Neural cell (in vitro differentiated cells): ENCODE measurements around the gene ITIH4. TPM values are rescaled to one million over a fixed set of nuclear protein-coding genes. Genes with fewer than 3 reads are reported as not detected.

Experiments used
- H2AFZ ChIP-seq: fragments of 200-600, 300-800 bp; sonication (generic), shearing (Covaris generic); 2 replicates; pipeline ENCODE4 v1.6.0; 2014; ENCODE audit warnings: low read depth, mild to moderate bottlenecking, antibody characterized with exemption, low read length, moderate library complexity
- H3F3A ChIP-seq: fragments of 200-600 bp; shearing (Covaris generic); 2 replicates; pipeline ENCODE4 v1.6.1; 2016; ENCODE audit warnings: mild to moderate bottlenecking, moderate library complexity, mixed read lengths, antibody characterized with exemption, low read length; ENCODE audit not compliant: insufficient read depth, poor library complexity, severe bottlenecking
- H3K27ac ChIP-seq: fragments of 200-600, 300-800 bp; sonication (generic), shearing (Covaris generic); 2 replicates; pipeline ENCODE4 v1.5.1; 2014; ENCODE audit warnings: mild to moderate bottlenecking, low read length, moderate library complexity
- H3K27me3 ChIP-seq: fragments of 300-800, 200-600 bp; sonication (generic), shearing (Covaris generic); 2 replicates; pipeline ENCODE4 v1.6.0; 2014; ENCODE audit warnings: mild to moderate bottlenecking, low read depth, low read length, moderate library complexity; ENCODE audit not compliant: insufficient read depth
- H3K36me3 ChIP-seq: fragments of 300-800, 200-600 bp; sonication (generic), shearing (Covaris generic); 2 replicates; pipeline ENCODE4 v1.5.1; 2014; ENCODE audit warnings: mild to moderate bottlenecking, antibody characterized with exemption, low read length, moderate library complexity; ENCODE audit not compliant: insufficient read depth
- H3K4me2 ChIP-seq: fragments of 300-800, 200-600 bp; sonication (generic), shearing (Covaris generic); 2 replicates; pipeline ENCODE4 v1.6.0; 2014; ENCODE audit warnings: mild to moderate bottlenecking, low read length
- H3K4me3 ChIP-seq: fragments of 300-800, 200-600 bp; sonication (generic), shearing (Covaris generic); 2 replicates; pipeline ENCODE4 v1.5.1; 2014; ENCODE audit warnings: mild to moderate bottlenecking, low read length, moderate library complexity
- H3K79me2 ChIP-seq: fragments of 200-600 bp; shearing (Covaris generic); replicated peaks from 2 replicates; pipeline ENCODE4 v1.6.0; 2014; ENCODE audit warnings: mild to moderate bottlenecking, low read length, moderate library complexity; ENCODE audit not compliant: insufficient read depth
- H3K9ac ChIP-seq: fragments of 300-800, 200-600 bp; sonication (generic), shearing (Covaris generic); 2 replicates; pipeline ENCODE4 v1.6.1; 2016; ENCODE audit warnings: mild to moderate bottlenecking, low read length, mixed read lengths
- H3K9me2 ChIP-seq: fragments of 200-600 bp; shearing (Covaris generic); 2 replicates; pipeline ENCODE4 v1.6.1; 2016; ENCODE audit warnings: mild to moderate bottlenecking, low read length, mixed read lengths; ENCODE audit not compliant: insufficient read depth
- H3K9me3 ChIP-seq: fragments of 200-600, 300-800 bp; sonication (generic), shearing (Covaris generic); 2 replicates; pipeline ENCODE4 v1.6.1; 2016; ENCODE audit warnings: mild to moderate bottlenecking, mixed run types, low read length, moderate library complexity, mixed read lengths
- H4K20me1 ChIP-seq: fragments of 200-600 bp; shearing (Covaris generic); 2 replicates; pipeline ENCODE4 v1.6.1; 2016; ENCODE audit warnings: mild to moderate bottlenecking, mixed run types; ENCODE audit not compliant: insufficient read depth
- CTCF ChIP-seq: fragments of 450-650 bp; IDR thresholded peaks from 2 replicates; pipeline ENCODE4 v1.5.1; 2014; ENCODE audit warnings: antibody characterized with exemption, mild to moderate bottlenecking, moderate library complexity; ENCODE audit not compliant: poor library complexity, severe bottlenecking
- EP300 ChIP-seq: fragments of 450-650 bp; conservative IDR thresholded peaks from 2 replicates; pipeline ENCODE4 v1.6.1; 2014; ENCODE audit warnings: antibody characterized with exemption, mild to moderate bottlenecking, moderate library complexity; ENCODE audit not compliant: poor library complexity, severe bottlenecking
- EZH2 ChIP-seq: fragments of 200-600, 300-800 bp; shearing (Covaris generic), sonication (generic); IDR thresholded peaks from 2 replicates; pipeline ENCODE4 v1.6.1; 2014; ENCODE audit warnings: antibody characterized with exemption, low read length, borderline replicate concordance, mild to moderate bottlenecking; ENCODE audit not compliant: insufficient read depth, poor library complexity, severe bottlenecking
- MXI1 ChIP-seq: fragments of 450-650 bp; conservative IDR thresholded peaks from 2 replicates; pipeline ENCODE4 v1.6.1; 2014; ENCODE audit warnings: antibody characterized with exemption, mild to moderate bottlenecking; ENCODE audit not compliant: poor library complexity, severe bottlenecking
- POLR2AphosphoS5 ChIP-seq: IDR thresholded peaks from 2 replicates; pipeline ENCODE4 v1.6.1; 2012
- RAD21 ChIP-seq: fragments of 450-650 bp; conservative IDR thresholded peaks from 2 replicates; pipeline ENCODE4 v1.6.1; 2014; ENCODE audit warnings: antibody characterized with exemption, mild to moderate bottlenecking, moderate library complexity
- REST ChIP-seq: IDR thresholded peaks from 2 replicates; pipeline ENCODE4 v1.6.1; 2012; ENCODE audit warnings: borderline replicate concordance
- SMC3 ChIP-seq: fragments of 450-650 bp; conservative IDR thresholded peaks from 2 replicates; pipeline ENCODE4 v1.6.1; 2014; ENCODE audit warnings: antibody characterized with exemption, mild to moderate bottlenecking, moderate library complexity; ENCODE audit not compliant: poor library complexity
- TAF1 ChIP-seq: IDR thresholded peaks from 2 replicates; pipeline ENCODE4 v1.6.1; 2012; ENCODE audit warnings: low read depth
- polyA plus RNA-seq: library from polyadenylated mRNA; depleted of rRNA; stranded (reverse); fragments of >200 nt; gene quantifications from 2 replicates; pipeline ENCODE4 v1.2.3, GENCODE V29; 2014

ITIH4 gene
- polyA plus RNA-seq, 1 donor from 2014 or later: 16.3 TPM

GRCh38 chr3:52852419-52852818, 21.9 kb upstream of the ITIH4 start:
- Histone ChIP-seq H3F3A (no peaks in the 10 kb centered on the region), H3K4me3 (no peak overlapping the region), H4K20me1 (no peaks in the 10 kb centered on the region), H3K9me3 (no peaks in the 10 kb centered on the region), H3K9ac (no peak overlapping the region), H3K36me3 (no peaks in the 10 kb centered on the region), H2AFZ (no peak overlapping the region), H3K27ac (no peak overlapping the region), H3K27me3 (no peaks in the 10 kb centered on the region), H3K9me2 (no peaks in the 10 kb centered on the region), H3K4me2 (no peak overlapping the region), H3K79me2 (no peaks in the 10 kb centered on the region)
- no peak for TF ChIP-seq EZH2
- TF ChIP-seq TAF1: no peak
- no peak for TF ChIP-seq MXI1
- TF ChIP-seq REST: no peak
- TF ChIP-seq RAD21: no peak
- no peak for TF ChIP-seq POLR2AphosphoS5
- TF ChIP-seq CTCF: no peak
- TF ChIP-seq SMC3: no peak

GRCh38 chr3:52851348-52851747, 20.9 kb upstream of the ITIH4 start:
- Histone ChIP-seq H3K9me2 (no peaks in the 10 kb centered on the region), H3K27ac (no peak overlapping the region), H3K4me3 (no peak overlapping the region), H3K9ac (no peak overlapping the region), H2AFZ (no peak overlapping the region), H4K20me1 (no peaks in the 10 kb centered on the region), H3K4me2 (no peak overlapping the region), H3K27me3 (no peaks in the 10 kb centered on the region), H3K36me3 (no peaks in the 10 kb centered on the region), H3K79me2 (no peaks in the 10 kb centered on the region), H3K9me3 (no peaks in the 10 kb centered on the region), H3F3A (no peaks in the 10 kb centered on the region)
- no peak for TF ChIP-seq EP300
- peak; percentile 69 for TF ChIP-seq SMC3
- TF ChIP-seq MXI1: no peak
- no peak for TF ChIP-seq TAF1
- TF ChIP-seq RAD21: peak; percentile 73
- peak; percentile 69 for TF ChIP-seq CTCF
- TF ChIP-seq POLR2AphosphoS5: no peak
- no peak for TF ChIP-seq EZH2
- no peak for TF ChIP-seq REST
